NCI-H446 treated with DMSO at 0.1 percent for 48 hours (cell line): ENCODE results near the gene GDI1.
"Not testable (repeated sequence)": the region's sequence is repeated elsewhere in the genome, so short reads cannot be mapped to it uniquely, and the experiment has no call there.

Experiments
- DNase-seq: peaks from one replicate; lab custom pipeline; 2025; lab: John Stamatoyannopoulos, UW

GDI1 gene

GRCh38 chrX:154436983-154437752 is at the start of gene GDI1:
Gene GDI1, plus strand, starts transcription at chrX:154437154. Its CDS starts 101 bp downstream, at chrX:154437255.
- no peak for DNase-seq

GRCh38 chrX:154388094-154388493 is 48.9 kb upstream of the GDI1 start:
- not testable (repeated sequence) for DNase-seq

GRCh38 chrX:154388649-154389048 is 48.3 kb upstream of the GDI1 start:
- DNase-seq: not testable (repeated sequence)

GRCh38 chrX:154389812-154390747 is 46.9 kb upstream of the GDI1 start:
- DNase-seq: not testable (repeated sequence)

GRCh38 chrX:154396363-154396762 is 40.6 kb upstream of the GDI1 start:
- DNase-seq: not testable (repeated sequence)

- DNase-seq: no peak
These were observed 39.7 kb upstream of the GDI1 start for GRCh38 chrX:154396973-154397887.

- peak; percentile 96 for DNase-seq
These were observed 38.9 kb upstream of the GDI1 start, which contains the start of gene RPL10 for GRCh38 chrX:154397888-154398667. Gene RPL10, plus strand, starts transcription at chrX:154398377. Its CDS starts 143 bp downstream, at chrX:154398520.

GRCh38 chrX:154398668-154399526 is 38.1 kb upstream of the GDI1 start:
- DNase-seq: peak; percentile 37

- no peak for DNase-seq
These were observed 37.2 kb upstream of the GDI1 start for GRCh38 chrX:154399527-154400368.

GRCh38 chrX:154400369-154400817 is 36.6 kb upstream of the GDI1 start:
- not testable (repeated sequence) for DNase-seq

GRCh38 chrX:154401045-154401799 is 35.7 kb upstream of the GDI1 start:
- no peak for DNase-seq

- DNase-seq: no peak
These were observed 34.9 kb upstream of the GDI1 start for GRCh38 chrX:154401918-154402621.

- DNase-seq: no peak
These were observed 34.3 kb upstream of the GDI1 start for GRCh38 chrX:154402622-154403127.

- no peak for DNase-seq
These were observed 33.8 kb upstream of the GDI1 start for GRCh38 chrX:154403192-154403591.

- DNase-seq: no peak
These were observed 33.1 kb upstream of the GDI1 start for GRCh38 chrX:154403858-154404257.

GRCh38 chrX:154404625-154405192 is 32.2 kb upstream of the GDI1 start:
- no peak for DNase-seq
